HepG2 (cell line): ENCODE results near the gene MFSD6. TPM values are rescaled to one million over a fixed set of nuclear protein-coding genes. Genes with fewer than 3 reads are reported as not detected.

ENCODE experiments used
- ATAC-seq: fragments of 200-7000 bp; cut with Tn5 transposase; 3 replicates; pipeline ENCODE4 v1.9.1; 2020; ENCODE audit warnings: mild to moderate bottlenecking, moderate library complexity
- BruUV-seq: library from RNA; stranded (reverse); fragments of 400-500 nt; replicated peaks from 2 replicates; lab custom pipeline; 2021; lab: Mats Ljungman, UMichigan
- CTCF ChIA-PET: fragments of 300-600 bp; formaldehyde crosslinking; extraction: SDS; loops from one replicate; lab custom pipeline; 2021; ENCODE audit warnings: low total read pairs, inconsistent platforms, low intra/inter-chr PET ratio; lab: Yijun Ruan, JAX
- POLR2A ChIA-PET: fragments of 350-600 bp; sonication (Branson Sonifier 250); formaldehyde crosslinking; loops from one replicate; lab custom pipeline; 2020; ENCODE audit warnings: antibody characterized with exemption, inconsistent platforms; lab: Yijun Ruan, JAX
- DNase-seq: peaks from one replicate; pipeline ENCODE4 v3.0.0-alpha.2; 2015; ENCODE audit warnings: low spot score
- FAIRE-seq: peaks from 3 replicates; lab custom pipeline; 2011; peaks lifted over from hg19 to GRCh38; lab: Jason Lieb, UNC
- H2AFZ ChIP-seq: one replicate; pipeline ENCODE4 v1.6.1; 2011; ENCODE audit warnings: low read length, inconsistent platforms
- H3K27ac ChIP-seq: fragments of 300-600 bp; 3 replicates; pipeline ENCODE4 v1.8.0; 2011; ENCODE audit warnings: mixed run types, mild to moderate bottlenecking, mixed read lengths, low read length, inconsistent platforms; ENCODE audit not compliant: insufficient read depth; ENCODE audit errors: extremely low read length
- H3K27me3 ChIP-seq, 2 experiments: fragments of 200-600 bp in 1 of 2; 2 replicates in 1 of 2; 3 replicates in 1 of 2; pipeline versions ENCODE4 v1.6.0 to v1.8.0; 2011; ENCODE audit warnings: low read length in 2 of 2, mild to moderate bottlenecking in 2 of 2, moderate library complexity in 2 of 2, inconsistent platforms in 1 of 2; ENCODE audit not compliant: insufficient read depth in 2 of 2, control insufficient read depth in 1 of 2
- H3K36me3 ChIP-seq, 2 experiments: fragments of 200-600 bp in 1 of 2; replicated peaks in 1 of 2; 2 replicates in 1 of 2; 3 replicates in 1 of 2; pipeline versions ENCODE4 v1.5.1 to v1.8.0; 2011; ENCODE audit warnings: low read length in 2 of 2, inconsistent platforms in 1 of 2; ENCODE audit not compliant: insufficient read depth in 2 of 2, control insufficient read depth in 1 of 2
- H3K4me1 ChIP-seq: 2 replicates; pipeline ENCODE4 v1.5.1; 2012; ENCODE audit warnings: low read length, inconsistent platforms; ENCODE audit not compliant: insufficient read depth
- H3K4me2 ChIP-seq: 2 replicates; pipeline ENCODE4 v1.6.0; 2011; ENCODE audit warnings: low read depth, low read length, inconsistent platforms
- H3K4me3 ChIP-seq, 3 experiments: fragments of 200-600 bp in 1 of 3; sonication (generic), shearing (Covaris generic) in 1 of 3; replicated peaks in 1 of 3; 2 replicates each; pipeline ENCODE4 v1.5.1; 2011 to 2016; ENCODE audit warnings: low read length in 3 of 3, inconsistent platforms in 2 of 3, low read depth in 2 of 3, mild to moderate bottlenecking in 2 of 3, control low read depth in 1 of 3, mixed read lengths in 1 of 3; ENCODE audit not compliant: insufficient read depth in 1 of 3
- H3K79me2 ChIP-seq: one replicate; pipeline ENCODE4 v1.6.1; 2011; ENCODE audit warnings: low read length, inconsistent platforms; ENCODE audit not compliant: insufficient read depth
- H3K9ac ChIP-seq: 2 replicates; pipeline ENCODE4 v1.6.0; 2011; ENCODE audit warnings: mild to moderate bottlenecking, low read depth, low read length, inconsistent platforms; ENCODE audit not compliant: insufficient read depth
- H3K9me3 ChIP-seq: 2 replicates; pipeline ENCODE4 v1.5.1; 2012; ENCODE audit warnings: mild to moderate bottlenecking, low read length
- H4K20me1 ChIP-seq: 2 replicates; pipeline ENCODE4 v1.6.0; 2011; ENCODE audit warnings: inconsistent platforms, mild to moderate bottlenecking, low read length, moderate library complexity; ENCODE audit not compliant: insufficient read depth
- ATF7 ChIP-seq, 2 experiments: fragments of 450-650 bp in 1 of 2; sonication (generic) in 1 of 2; formaldehyde crosslinking in 1 of 2; IDR thresholded peaks; 2 replicates each; pipeline versions ENCODE4 v1.4.0 to v1.6.1; 2016 to 2020; ENCODE audit warnings: antibody characterized with exemption in 1 of 2, mild to moderate bottlenecking in 1 of 2, missing genetic modification reagents in 1 of 2
- RAD21 ChIP-seq: fragments of 450-650 bp; formaldehyde crosslinking; IDR thresholded peaks from 2 replicates; pipeline ENCODE4 v1.5.0; 2020; ENCODE audit warnings: mild to moderate bottlenecking
- SMARCE1 ChIP-seq: fragments of 450-650 bp; IDR thresholded peaks from 2 replicates; pipeline ENCODE4 v1.6.1; 2017; ENCODE audit warnings: borderline replicate concordance
- SMC3 ChIP-seq: IDR thresholded peaks from 2 replicates; pipeline ENCODE4 v1.6.1; 2011; ENCODE audit warnings: low read length, improper control_type of control experiment
- STAG1 ChIP-seq: sonication (generic); formaldehyde crosslinking; IDR thresholded peaks from 2 replicates; pipeline ENCODE4 v1.4.0; 2020; ENCODE audit warnings: missing genetic modification reagents
- TEAD2 ChIP-seq: sonication (generic); formaldehyde crosslinking; IDR thresholded peaks from 2 replicates; pipeline ENCODE4 v1.9.0; 2021; ENCODE audit warnings: missing genetic modification reagents
- ZNF768 ChIP-seq: sonication (generic); formaldehyde crosslinking; IDR thresholded peaks from 2 replicates; pipeline ENCODE4 v1.4.0; 2020; ENCODE audit warnings: missing genetic modification reagents
- ZSCAN9 ChIP-seq: IDR thresholded peaks from 2 replicates; pipeline ENCODE4 v1.6.1; 2016; ENCODE audit warnings: borderline replicate concordance
- WGBS: methylation state at CpG from one replicate; pipeline ENCODE4 v1.1.6; 2017; ENCODE audit warnings: low lambda C conversion rate; 5-methylcytosine and 5-hydroxymethylcytosine counted together
- in situ Hi-C: cut with HindIII; loops from 2 replicates; pipeline ENCODE4 v1.10.0; 2017; ENCODE audit warnings: low pct_unique_long_range_greater_than_20kb; ENCODE audit not compliant: extremely low pct_ligation_motif_present
- intact Hi-C: fragments of 100-400 bp; cut with micrococcal nuclease; formaldehyde crosslinking; loops from one replicate; pipeline ENCODE4 v1.10.0; 2022; ENCODE audit not compliant: unreplicated experiment
- polyA plus RNA-seq, 8 experiments: library from polyadenylated mRNA; depleted of rRNA in 3 of 8; stranded (reverse) in 7 of 8; unstranded in 1 of 8; fragments of >200 nt; fragmentation: Illumina TruSeq in 4 of 8; extraction: Trizol in 4 of 8; gene quantifications; 2 replicates each; pipeline versions ENCODE4 v1.2.1 to v1.2.3, GENCODE V29; 2011 to 2016; ENCODE audit warnings: low read depth in 4 of 8, missing spikeins in 1 of 8, mixed read lengths in 1 of 8; ENCODE audit not compliant: insufficient read depth in 1 of 8
- total RNA-seq, 5 experiments: library from RNA; depleted of rRNA; stranded (reverse); fragments of >200 nt; fragmentation: Illumina TruSeq; extraction: Trizol; gene quantifications; 2 replicates each; pipeline ENCODE4 v1.2.3, GENCODE V29; 2016; ENCODE audit warnings: low read depth in 1 of 5
- TF ChIP-seq, protein P1 (sequence below): IDR thresholded peaks from 2 replicates; pipeline ENCODE4 v1.6.1; 2012; ENCODE audit warnings: low read depth, low read length, improper control_type of control experiment
- TF ChIP-seq, protein P2 (sequence below): sonication (generic); formaldehyde crosslinking; IDR thresholded peaks from 2 replicates; pipeline ENCODE4 v1.4.0; 2020; ENCODE audit warnings: missing genetic modification reagents, mild to moderate bottlenecking, borderline replicate concordance
- TF ChIP-seq, protein P3 (sequence below): sonication (generic); formaldehyde crosslinking; IDR thresholded peaks from 2 replicates; pipeline ENCODE4 v1.5.0; 2020; ENCODE audit warnings: mild to moderate bottlenecking, missing genetic modification reagents, moderate library complexity

MFSD6 gene
- total and polyA plus RNA-seq, 2 of the 13 experiments (the other 11 are each of a cell fraction or from before 2014, with no cell fraction given) = 0.92 to 1.4 TPM

DNA sequence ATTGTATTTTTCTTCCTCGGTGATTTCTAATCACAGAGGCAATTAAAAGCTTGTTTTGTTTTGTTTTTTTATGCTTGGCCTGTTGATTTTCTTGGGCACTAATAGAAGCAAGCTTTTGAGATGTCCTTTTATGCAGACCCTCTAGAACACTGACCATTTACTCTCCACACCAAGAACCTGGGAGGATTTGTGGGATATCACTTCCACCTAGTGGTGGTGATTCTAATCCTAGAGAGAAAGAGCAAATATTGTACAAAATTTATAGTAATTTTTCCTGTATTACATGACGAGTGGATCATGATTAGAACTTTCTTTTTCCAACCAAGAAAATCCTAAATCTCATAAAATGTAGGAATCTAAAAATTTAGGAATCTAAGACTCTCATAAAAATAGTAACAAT, 102.9 kb downstream of the MFSD6 start:
- BruUV-seq = no TSS peak
- Histone ChIP-seq H3K9me3 (no peaks in the 10 kb centered on the region), H3K27ac (no peak overlapping the region), H3K4me1 (no peaks in the 10 kb centered on the region), H2AFZ (no peak overlapping the region), H3K36me3 (peaks cover 1 to 5% of the 10 kb centered on the region in 2 experiments; a peak in 2 of 5 replicates), H4K20me1 (no peaks in the 10 kb centered on the region), H3K79me2 (no peaks in the 10 kb centered on the region), H3K4me3 (no peak overlapping the region), H3K27me3 (no peaks in the 10 kb centered on the region), H3K9ac (no peak overlapping the region), H3K4me2 (no peak overlapping the region)
- TF ChIP-seq, protein P1, sequence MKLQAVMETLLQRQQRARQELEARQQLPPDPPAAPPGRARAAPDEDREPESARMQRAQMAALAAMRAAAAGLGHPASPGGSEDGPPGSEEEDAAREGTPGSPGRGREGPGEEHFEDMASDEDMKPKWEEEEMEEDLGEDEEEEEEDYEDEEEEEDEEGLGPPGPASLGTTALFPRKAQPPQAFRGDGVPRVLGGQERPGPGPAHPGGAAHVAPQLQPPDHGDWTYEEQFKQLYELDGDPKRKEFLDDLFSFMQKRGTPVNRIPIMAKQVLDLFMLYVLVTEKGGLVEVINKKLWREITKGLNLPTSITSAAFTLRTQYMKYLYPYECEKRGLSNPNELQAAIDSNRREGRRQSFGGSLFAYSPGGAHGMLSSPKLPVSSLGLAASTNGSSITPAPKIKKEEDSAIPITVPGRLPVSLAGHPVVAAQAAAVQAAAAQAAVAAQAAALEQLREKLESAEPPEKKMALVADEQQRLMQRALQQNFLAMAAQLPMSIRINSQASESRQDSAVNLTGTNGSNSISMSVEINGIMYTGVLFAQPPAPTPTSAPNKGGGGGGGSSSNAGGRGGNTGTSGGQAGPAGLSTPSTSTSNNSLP = peak; percentile 62; the same call in 1 of the 2 replicates
- TF ChIP-seq TEAD2 (CRISPR knock-in tag) (no peak), RAD21 (CRISPR knock-in tag) (peak; percentile 64), ZSCAN9 (CRISPR knock-in tag) (no peak), ATF7 (IDR thresholded peaks at IDR 0.05) (no peak), ATF7 (CRISPR knock-in tag; IDR thresholded peaks at IDR 0.05) (no peak), SMARCE1 (no peak), SMC3 (peak; percentile 81), STAG1 (CRISPR knock-in tag) (peak; percentile 88), ZNF768 (no peak)
- TF ChIP-seq, protein P2, sequence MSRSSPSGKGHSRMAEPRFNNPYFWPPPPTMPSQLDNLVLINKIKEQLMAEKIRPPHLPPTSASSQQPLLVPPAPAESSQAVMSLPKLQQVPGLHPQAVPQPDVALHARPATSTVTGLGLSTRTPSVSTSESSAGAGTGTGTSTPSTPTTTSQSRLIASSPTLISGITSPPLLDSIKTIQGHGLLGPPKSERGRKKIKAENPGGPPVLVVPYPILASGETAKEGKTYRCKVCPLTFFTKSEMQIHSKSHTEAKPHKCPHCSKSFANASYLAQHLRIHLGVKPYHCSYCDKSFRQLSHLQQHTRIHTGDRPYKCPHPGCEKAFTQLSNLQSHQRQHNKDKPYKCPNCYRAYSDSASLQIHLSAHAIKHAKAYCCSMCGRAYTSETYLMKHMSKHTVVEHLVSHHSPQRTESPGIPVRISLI (CRISPR knock-in tag) = no peak
- TF ChIP-seq, protein P3, sequence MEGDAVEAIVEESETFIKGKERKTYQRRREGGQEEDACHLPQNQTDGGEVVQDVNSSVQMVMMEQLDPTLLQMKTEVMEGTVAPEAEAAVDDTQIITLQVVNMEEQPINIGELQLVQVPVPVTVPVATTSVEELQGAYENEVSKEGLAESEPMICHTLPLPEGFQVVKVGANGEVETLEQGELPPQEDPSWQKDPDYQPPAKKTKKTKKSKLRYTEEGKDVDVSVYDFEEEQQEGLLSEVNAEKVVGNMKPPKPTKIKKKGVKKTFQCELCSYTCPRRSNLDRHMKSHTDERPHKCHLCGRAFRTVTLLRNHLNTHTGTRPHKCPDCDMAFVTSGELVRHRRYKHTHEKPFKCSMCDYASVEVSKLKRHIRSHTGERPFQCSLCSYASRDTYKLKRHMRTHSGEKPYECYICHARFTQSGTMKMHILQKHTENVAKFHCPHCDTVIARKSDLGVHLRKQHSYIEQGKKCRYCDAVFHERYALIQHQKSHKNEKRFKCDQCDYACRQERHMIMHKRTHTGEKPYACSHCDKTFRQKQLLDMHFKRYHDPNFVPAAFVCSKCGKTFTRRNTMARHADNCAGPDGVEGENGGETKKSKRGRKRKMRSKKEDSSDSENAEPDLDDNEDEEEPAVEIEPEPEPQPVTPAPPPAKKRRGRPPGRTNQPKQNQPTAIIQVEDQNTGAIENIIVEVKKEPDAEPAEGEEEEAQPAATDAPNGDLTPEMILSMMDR (CRISPR knock-in tag) = peak; percentile 63
- ChIA-PET POLR2A (no interaction called here), CTCF (interaction anchor here (1.4 to 1.8 kb wide), 3 partner anchors 129 to 423 kb away, joined by 8 to 10 read pairs (median 9); no protein-coding TSS in a partner anchor)
- intact Hi-C loops = loop anchor here (1.0 to 5.0 kb wide), 7 partner anchors 128 to 422 kb away; partner anchors contain the start of gene INPP1
- ATAC-seq (peak; percentile 67), DNase-seq (peak; percentile 54), FAIRE-seq (peak; percentile 36)
- WGBS = 68% methylated on average over 2 of the region's 2 CpGs
- in situ Hi-C loops = loop anchor here (10.0 to 25.0 kb wide), 2 partner anchors 174 to 426 kb away; partner anchors contain the start of gene INPP1
